NCI-H510A treated with DMSO at 0.1 percent for 48 hours (cell line): ENCODE data around the gene RFX7.
"Not testable (repeated sequence)": the region's sequence is repeated elsewhere in the genome, so short reads cannot be mapped to it uniquely, and the experiment has no call there.

Experiments
- DNase-seq: peaks from one replicate; lab custom pipeline; 2025; lab: John Stamatoyannopoulos, UW

RFX7 gene

GRCh38 chr15:56243163-56244037 lies at the start of gene RFX7:
RFX7 (minus strand) TSS chr15:56243879; CDS start chr15:56243285, 594 bp downstream.
- peak; percentile 42 for DNase-seq

DNA sequence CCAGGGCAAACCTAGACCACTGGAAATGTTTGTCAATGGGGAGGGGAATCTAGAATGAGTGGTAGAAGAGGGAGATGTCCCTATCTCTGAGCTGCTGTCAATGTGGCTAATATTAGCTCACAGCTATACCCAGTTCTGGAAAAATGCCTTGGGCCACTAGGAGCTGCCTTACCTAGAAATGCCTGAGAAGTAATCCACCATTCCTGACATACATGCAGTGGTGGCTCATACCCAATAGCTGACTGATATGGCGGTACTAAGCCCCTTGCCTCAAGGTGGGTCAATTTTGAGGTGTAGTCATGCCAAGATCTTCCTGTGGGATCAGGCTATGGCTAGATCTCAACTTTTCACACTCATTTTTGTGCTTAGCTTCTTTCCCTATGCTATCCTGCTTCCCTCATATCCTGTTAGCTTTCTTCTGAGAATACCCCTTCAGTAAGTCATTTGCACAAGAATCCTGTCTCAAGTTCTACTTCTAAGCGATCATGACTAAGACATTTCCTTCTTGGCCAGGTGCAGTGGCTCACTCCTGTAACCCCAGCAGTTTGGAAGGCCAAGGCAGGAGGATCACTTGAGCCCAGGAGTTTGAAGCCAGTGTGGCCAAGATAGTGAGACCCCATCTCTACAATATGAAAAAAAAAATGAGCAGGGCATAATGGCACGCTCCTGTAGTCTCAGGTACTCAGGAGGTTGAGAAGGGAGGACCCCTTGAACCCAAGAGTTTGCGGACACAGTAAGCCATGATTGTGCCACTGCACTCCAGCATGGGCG lies 49.1 kb upstream of the RFX7 start:
- DNase-seq, result no peak

DNA sequence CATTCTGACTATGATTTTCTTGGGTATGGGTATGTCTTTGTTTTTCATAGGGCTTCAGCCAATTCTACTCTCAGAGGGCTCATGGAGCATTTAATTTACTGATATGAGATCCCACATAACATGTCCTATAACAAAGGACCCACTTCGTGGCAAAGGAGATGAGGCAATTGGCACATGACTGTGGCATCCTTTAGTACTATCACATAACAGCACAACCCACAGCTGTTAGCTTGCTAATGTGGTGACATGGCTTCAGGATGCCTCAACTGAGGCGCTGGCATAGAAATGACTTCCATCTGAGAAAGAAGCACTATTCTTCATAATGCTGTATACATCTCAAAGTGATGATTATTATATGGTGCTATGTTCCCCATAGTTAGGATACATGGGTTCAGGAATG lies 48.1 kb upstream of the RFX7 start:
- DNase-seq, result no peak

- DNase-seq, result no peak
These were observed 42.5 kb upstream of the RFX7 start for GRCh38 chr15:56286213-56286612.

GRCh38 chr15:56281145-56281544 lies 37.5 kb upstream of the RFX7 start:
- DNase-seq, result no peak

GRCh38 chr15:56273724-56274123 lies 30.0 kb upstream of the RFX7 start:
- no peak for DNase-seq

DNA sequence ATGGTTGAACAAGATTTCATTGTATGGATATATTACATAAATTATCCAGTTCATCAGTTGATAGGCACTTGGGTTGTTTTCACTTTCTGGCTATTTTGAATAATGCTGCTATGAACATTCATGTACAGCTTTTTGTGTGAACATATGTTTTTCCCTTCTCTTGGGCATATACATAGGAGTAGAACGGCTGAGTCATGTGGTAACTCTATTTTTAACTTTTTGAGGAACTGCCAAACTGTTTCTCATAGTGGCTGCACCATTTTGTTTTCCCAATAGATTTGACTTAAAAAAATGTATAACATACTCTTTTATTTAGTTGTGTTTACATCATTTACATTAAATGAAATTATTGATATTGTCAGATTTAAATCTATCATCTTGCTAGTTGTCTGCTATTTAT lies 28.8 kb upstream of the RFX7 start:
- no peak for DNase-seq

GRCh38 chr15:56266465-56266864 lies 22.8 kb upstream of the RFX7 start:
- DNase-seq, result not testable (repeated sequence)

- no peak for DNase-seq
These were observed 18.3 kb upstream of the RFX7 start for GRCh38 chr15:56261854-56262509.

DNA sequence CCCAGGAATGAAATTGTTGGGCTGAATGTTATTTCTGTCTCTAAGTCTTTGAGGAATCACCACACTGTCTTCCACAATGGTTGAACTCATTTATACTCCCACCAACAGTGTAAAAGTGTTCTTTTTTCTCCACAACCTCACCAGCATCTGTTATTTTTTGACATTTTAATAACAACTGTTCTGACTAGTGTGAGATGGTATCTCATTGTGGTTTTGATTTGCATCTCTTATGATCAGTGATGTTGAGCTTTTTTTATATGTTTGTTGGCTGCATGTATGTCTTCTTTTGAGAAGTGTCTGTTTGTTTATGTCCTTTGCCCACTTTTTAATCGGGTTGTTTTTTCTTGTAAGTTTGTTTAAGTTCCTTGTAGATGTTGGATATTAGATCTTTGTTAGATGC lies 13.6 kb upstream of the RFX7 start:
- DNase-seq, result not testable (repeated sequence)

GRCh38 chr15:56254265-56254664 lies 10.6 kb upstream of the RFX7 start:
- DNase-seq, result no peak

DNA sequence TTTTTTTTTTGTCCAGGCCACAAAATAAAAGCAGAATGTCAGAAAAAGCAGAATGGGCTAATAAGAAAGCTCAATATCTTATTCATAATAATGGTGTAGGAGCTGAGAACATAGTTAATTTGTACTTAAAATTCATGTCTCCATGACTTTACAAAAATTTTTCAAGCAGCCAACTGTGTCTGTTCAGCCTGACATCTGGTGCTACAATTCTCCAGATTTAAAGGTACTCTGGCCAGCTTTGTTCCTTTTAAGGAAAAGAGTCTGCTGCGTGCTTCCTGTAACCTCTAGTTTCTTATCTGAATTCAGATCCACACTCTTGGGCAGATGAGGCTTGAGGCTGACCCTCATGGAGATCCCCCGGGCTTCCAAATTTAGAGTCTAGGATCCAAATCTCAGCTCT lies 8.7 kb upstream of the RFX7 start:
- no peak for DNase-seq

GRCh38 chr15:56251315-56252095 lies 7.8 kb upstream of the RFX7 start:
- DNase-seq, result no peak

DNA sequence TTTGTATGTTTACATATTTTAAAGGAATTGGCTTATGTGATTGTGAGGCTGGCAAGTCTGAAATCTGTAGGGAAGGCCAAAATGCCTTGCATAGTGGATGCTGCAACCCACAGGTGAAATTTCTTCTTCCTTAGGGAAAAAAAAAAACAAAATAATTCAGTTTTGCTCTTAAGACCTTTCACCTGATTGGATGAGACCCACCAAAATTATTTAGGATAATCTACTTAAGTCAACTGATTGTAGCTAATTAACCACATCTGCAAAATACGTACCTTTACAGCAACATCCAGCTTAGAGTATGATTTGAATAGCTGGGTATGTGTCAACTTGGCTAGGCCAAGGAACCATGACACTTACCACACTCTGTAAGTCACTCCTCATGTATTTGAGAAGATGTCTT lies 6.9 kb upstream of the RFX7 start:
- DNase-seq, result no peak

- DNase-seq, result no peak
These were observed 5.4 kb upstream of the RFX7 start for GRCh38 chr15:56249092-56249491.

- DNase-seq, result no peak
These were observed 4.8 kb upstream of the RFX7 start for GRCh38 chr15:56248311-56248992.

DNA sequence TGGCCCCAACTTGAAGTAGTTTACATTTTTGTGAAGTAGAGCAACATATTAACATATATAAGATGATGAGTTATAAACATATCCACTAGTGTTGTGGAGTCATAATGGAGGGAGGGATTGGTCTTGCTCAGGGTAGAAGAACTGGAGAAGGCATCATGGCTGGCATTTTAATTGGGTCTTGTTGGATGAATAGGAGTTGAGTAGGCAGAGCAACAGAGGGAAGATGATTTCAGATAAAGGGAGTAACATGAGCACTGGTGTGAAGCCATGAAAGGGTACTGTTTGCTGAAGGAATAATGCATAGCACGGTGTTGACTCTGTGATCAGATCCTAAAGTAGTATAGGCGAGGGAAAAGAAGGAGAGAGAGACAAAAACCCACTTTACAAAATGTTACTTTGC lies 3.6 kb upstream of the RFX7 start:
- no peak for DNase-seq

- DNase-seq, result peak; percentile 48
These were observed 2.5 kb upstream of the RFX7 start for GRCh38 chr15:56245871-56246814.

DNA sequence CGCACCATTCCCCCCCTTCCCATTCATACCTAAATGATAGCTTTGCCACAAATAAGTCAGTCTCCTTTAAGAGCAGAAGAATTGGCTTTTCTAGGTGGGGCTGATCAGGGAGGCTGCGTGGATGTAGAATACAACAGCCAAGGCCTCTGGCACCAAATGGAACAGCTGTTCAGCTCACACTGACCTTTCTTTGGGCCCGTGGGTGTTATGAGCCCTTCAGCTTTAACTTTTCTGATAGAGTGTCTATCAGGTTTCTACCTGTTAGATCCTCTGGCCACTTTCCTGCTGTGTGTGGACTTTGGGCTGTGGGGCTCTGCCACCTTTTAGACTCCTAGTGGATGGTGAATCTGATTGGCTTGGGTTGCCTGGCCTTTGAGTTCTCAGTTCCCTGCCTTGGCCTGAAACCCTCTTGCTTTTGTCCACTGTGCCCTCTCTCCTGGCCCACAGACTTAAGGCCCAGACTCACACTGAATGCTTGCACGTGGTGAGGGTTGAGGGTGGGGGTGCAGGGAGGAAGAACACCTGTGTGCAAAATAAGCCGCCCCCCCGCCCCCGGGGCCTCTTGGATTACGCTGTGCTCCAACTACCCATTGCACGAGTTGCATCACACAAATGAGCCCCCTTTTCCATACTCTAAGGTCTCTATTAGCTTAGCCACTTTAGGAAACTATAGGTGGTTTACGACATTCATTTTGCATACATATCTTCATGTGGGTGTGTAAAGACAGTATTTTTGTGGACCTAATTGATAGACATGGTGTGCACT lies 1.3 kb upstream of the RFX7 start:
- no peak for DNase-seq
